PC-3 (cell line): ENCODE results near the gene KRT7. TPM values are rescaled to one million over a fixed set of nuclear protein-coding genes. Genes with fewer than 3 reads are reported as not detected.

Experiments
- ATAC-seq: fragments of 200-7000 bp; cut with Tn5 transposase; 2 replicates; pipeline ENCODE4 v1.9.1; 2020; ENCODE audit warnings: mild to moderate bottlenecking, moderate library complexity
- BruUV-seq: library from RNA; stranded (reverse); fragments of 400-500 nt; replicated peaks from 2 replicates; lab custom pipeline; 2021; lab: Mats Ljungman, UMichigan
- CTCF ChIA-PET: fragments of 300-600 bp; sonication (Branson Sonifier 250); formaldehyde crosslinking; loops from one replicate; lab custom pipeline; 2022; ENCODE audit warnings: antibody characterized with exemption; lab: Charles Lee
- POLR2A ChIA-PET: fragments of 300-600 bp; sonication (Branson Sonifier 250); formaldehyde crosslinking; loops from one replicate; lab custom pipeline; 2022; ENCODE audit warnings: antibody characterized with exemption; ENCODE audit not compliant: unreplicated experiment; lab: Charles Lee
- DNase-seq: peaks from one replicate; pipeline ENCODE4 v3.0.0-alpha.2; 2015
- H2AFZ ChIP-seq: fragments of 300-600 bp; sonication (generic); 2 replicates; pipeline ENCODE4 v1.6.0; 2016; ENCODE audit warnings: antibody characterized with exemption, low read length
- H3F3A ChIP-seq: fragments of 300-600 bp; sonication (generic); one replicate; pipeline ENCODE4 v1.6.0; 2017; ENCODE audit warnings: antibody characterized with exemption, low read length, control low read depth, mild to moderate bottlenecking; ENCODE audit not compliant: unreplicated experiment
- H3K27ac ChIP-seq: fragments of 300-600 bp; sonication (generic); 2 replicates; pipeline ENCODE4 v1.5.1; 2016; ENCODE audit warnings: mild to moderate bottlenecking, low read length
- H3K27me3 ChIP-seq: fragments of 300-600 bp; sonication (generic); 2 replicates; pipeline ENCODE4 v1.6.1; 2016; ENCODE audit warnings: low read length, mixed read lengths
- H3K36me3 ChIP-seq: fragments of 300-600 bp; sonication (generic); 2 replicates; pipeline ENCODE4 v1.6.1; 2016; ENCODE audit warnings: low read depth, mixed run types, low read length, mixed read lengths
- H3K4me1 ChIP-seq: fragments of 300-600 bp; sonication (generic); 2 replicates; pipeline ENCODE4 v1.5.1; 2016; ENCODE audit warnings: low read length; ENCODE audit not compliant: insufficient read depth
- H3K4me2 ChIP-seq: fragments of 300-600 bp; sonication (generic); 2 replicates; pipeline ENCODE4 v1.6.0; 2016; ENCODE audit warnings: low read length
- H3K4me3 ChIP-seq: fragments of 300-600 bp; sonication (generic); 2 replicates; pipeline ENCODE4 v1.5.1; 2016; ENCODE audit warnings: mild to moderate bottlenecking, low read length, mixed read lengths
- H3K79me2 ChIP-seq: fragments of 300-600 bp; sonication (generic); 2 replicates; pipeline ENCODE4 v1.6.1; 2017; ENCODE audit warnings: low read length, mixed read lengths
- H3K9ac ChIP-seq: fragments of 300-600 bp; sonication (generic); 2 replicates; pipeline ENCODE4 v1.6.0; 2016; ENCODE audit warnings: mild to moderate bottlenecking, low read length
- H3K9me2 ChIP-seq: fragments of 300-600 bp; sonication (generic); replicated peaks from 2 replicates; pipeline ENCODE4 v1.6.1; 2016; ENCODE audit warnings: mixed run types, low read length, mixed read lengths
- H3K9me3 ChIP-seq: fragments of 300-600 bp; sonication (generic); 2 replicates; pipeline ENCODE4 v1.6.1; 2016; ENCODE audit warnings: low read length, mixed read lengths
- H4K20me1 ChIP-seq: fragments of 300-600 bp; sonication (generic); 2 replicates; pipeline ENCODE4 v1.6.1; 2016; ENCODE audit warnings: low read length, mixed read lengths
- EZH2 ChIP-seq: fragments of 300-600 bp; sonication (generic); IDR thresholded peaks from one replicate; pipeline ENCODE4 v1.6.1; 2017; ENCODE audit warnings: antibody characterized with exemption, mild to moderate bottlenecking, low read length; ENCODE audit not compliant: unreplicated experiment
- EZH2phosphoT487 ChIP-seq: fragments of 300-600 bp; sonication (generic); IDR thresholded peaks from 2 replicates; pipeline ENCODE4 v1.6.1; 2018; ENCODE audit warnings: mild to moderate bottlenecking, antibody characterized with exemption, low read length, borderline replicate concordance
- intact Hi-C: fragments of 100-400 bp; cut with micrococcal nuclease; formaldehyde crosslinking; loops from 2 replicates; pipeline ENCODE4 v1.9.0; 2023
- total RNA-seq: library from RNA; depleted of rRNA; stranded (reverse); fragments of >200 nt; gene quantifications from 2 replicates; pipeline ENCODE4 v1.2.3, GENCODE V29; 2014
- TF ChIP-seq, protein P1 (sequence below): fragments of 300-600 bp; sonication (generic); conservative IDR thresholded peaks from 2 replicates; pipeline ENCODE4 v1.5.1; 2017; ENCODE audit warnings: antibody characterized with exemption, low read depth, mild to moderate bottlenecking, low read length

The KRT7 gene
- total RNA-seq, 1 experiment from 2014 or later: 2,144 TPM

DNA sequence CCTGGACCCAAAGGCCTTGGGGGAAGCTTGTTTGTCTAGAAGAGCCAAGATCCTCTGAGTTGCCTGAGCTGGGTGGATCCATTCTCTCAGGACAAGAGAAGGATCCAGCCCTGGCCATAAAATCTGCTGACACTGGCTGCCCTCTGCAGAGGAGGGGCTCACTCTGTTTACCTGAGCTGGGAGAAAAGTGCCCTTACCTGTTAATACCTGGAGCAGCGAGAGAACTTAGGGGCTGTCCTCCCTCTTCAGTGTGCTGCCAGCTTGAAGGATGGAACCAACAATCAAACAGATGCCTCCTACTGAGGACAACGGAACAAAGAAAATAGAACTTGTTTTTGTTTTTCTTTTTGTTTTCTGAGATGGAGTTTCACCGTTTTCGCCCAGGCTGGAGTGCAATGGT lies 7.3 kb upstream of the KRT7 start:
- Histone ChIP-seq H3K36me3 (no peaks in the 10 kb centered on the region), H3F3A (peaks cover 4% of the 10 kb centered on the region), H3K9ac (no peak overlapping the region), H3K27me3 (no peaks in the 10 kb centered on the region), H3K9me2 (no peaks in the 10 kb centered on the region), H4K20me1 (no peaks in the 10 kb centered on the region), H3K27ac (no peak overlapping the region), H3K79me2 (0 out of 2 replicates have a peak, but pooled peaks cover 3% of the 10 kb centered on the region), H2AFZ (no peak overlapping the region), H3K4me2 (no peak overlapping the region), H3K9me3 (no peaks in the 10 kb centered on the region), H3K4me1 (peaks cover 62% of the 10 kb centered on the region), H3K4me3 (no peak overlapping the region)
- CTCF ChIA-PET: no interaction called here
- no peak for ATAC-seq
- no TSS peak for BruUV-seq
- POLR2A ChIA-PET: no interaction called here
- TF ChIP-seq, protein P1, sequence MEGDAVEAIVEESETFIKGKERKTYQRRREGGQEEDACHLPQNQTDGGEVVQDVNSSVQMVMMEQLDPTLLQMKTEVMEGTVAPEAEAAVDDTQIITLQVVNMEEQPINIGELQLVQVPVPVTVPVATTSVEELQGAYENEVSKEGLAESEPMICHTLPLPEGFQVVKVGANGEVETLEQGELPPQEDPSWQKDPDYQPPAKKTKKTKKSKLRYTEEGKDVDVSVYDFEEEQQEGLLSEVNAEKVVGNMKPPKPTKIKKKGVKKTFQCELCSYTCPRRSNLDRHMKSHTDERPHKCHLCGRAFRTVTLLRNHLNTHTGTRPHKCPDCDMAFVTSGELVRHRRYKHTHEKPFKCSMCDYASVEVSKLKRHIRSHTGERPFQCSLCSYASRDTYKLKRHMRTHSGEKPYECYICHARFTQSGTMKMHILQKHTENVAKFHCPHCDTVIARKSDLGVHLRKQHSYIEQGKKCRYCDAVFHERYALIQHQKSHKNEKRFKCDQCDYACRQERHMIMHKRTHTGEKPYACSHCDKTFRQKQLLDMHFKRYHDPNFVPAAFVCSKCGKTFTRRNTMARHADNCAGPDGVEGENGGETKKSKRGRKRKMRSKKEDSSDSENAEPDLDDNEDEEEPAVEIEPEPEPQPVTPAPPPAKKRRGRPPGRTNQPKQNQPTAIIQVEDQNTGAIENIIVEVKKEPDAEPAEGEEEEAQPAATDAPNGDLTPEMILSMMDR: no peak
- no peak for TF ChIP-seq EZH2phosphoT487
- no peak for TF ChIP-seq EZH2
- intact Hi-C loops: no loop called here
- DNase-seq: no peak

- no peaks in the 10 kb centered on the region for H3K9me3 ChIP-seq
- peaks cover 9% of the 10 kb centered on the region; the same call in 1 of the 2 replicates for H3K79me2 ChIP-seq
- no peak overlapping the region for H3K27ac ChIP-seq
- ChIA-PET POLR2A (interaction anchor here (0.7 kb wide), 1 partner anchor 34 kb away, joined by 6 read pairs; no protein-coding TSS in a partner anchor), CTCF (no interaction called here)
- H3K27me3 ChIP-seq: no peaks in the 10 kb centered on the region
- H3K4me1 ChIP-seq: peaks cover 62% of the 10 kb centered on the region
- H3K4me2 ChIP-seq: no peak overlapping the region
- DNase-seq (no peak), ATAC-seq (no peak)
- TF ChIP-seq EZH2: no peak
- no peak for TF ChIP-seq EZH2phosphoT487
- TF ChIP-seq, protein P1: no peak
- H4K20me1 ChIP-seq: no peaks in the 10 kb centered on the region
- H2AFZ ChIP-seq: no peak overlapping the region
- no TSS peak for BruUV-seq
- H3K4me3 ChIP-seq: no peak overlapping the region
- peaks cover 4% of the 10 kb centered on the region for H3F3A ChIP-seq
- H3K9me2 ChIP-seq: no peaks in the 10 kb centered on the region
- intact Hi-C loops: no loop called here
- H3K36me3 ChIP-seq: no peaks in the 10 kb centered on the region
- no peak overlapping the region for H3K9ac ChIP-seq
Measured at GRCh38 chr12:52226446-52226845, 6.6 kb upstream of the KRT7 start.

DNA sequence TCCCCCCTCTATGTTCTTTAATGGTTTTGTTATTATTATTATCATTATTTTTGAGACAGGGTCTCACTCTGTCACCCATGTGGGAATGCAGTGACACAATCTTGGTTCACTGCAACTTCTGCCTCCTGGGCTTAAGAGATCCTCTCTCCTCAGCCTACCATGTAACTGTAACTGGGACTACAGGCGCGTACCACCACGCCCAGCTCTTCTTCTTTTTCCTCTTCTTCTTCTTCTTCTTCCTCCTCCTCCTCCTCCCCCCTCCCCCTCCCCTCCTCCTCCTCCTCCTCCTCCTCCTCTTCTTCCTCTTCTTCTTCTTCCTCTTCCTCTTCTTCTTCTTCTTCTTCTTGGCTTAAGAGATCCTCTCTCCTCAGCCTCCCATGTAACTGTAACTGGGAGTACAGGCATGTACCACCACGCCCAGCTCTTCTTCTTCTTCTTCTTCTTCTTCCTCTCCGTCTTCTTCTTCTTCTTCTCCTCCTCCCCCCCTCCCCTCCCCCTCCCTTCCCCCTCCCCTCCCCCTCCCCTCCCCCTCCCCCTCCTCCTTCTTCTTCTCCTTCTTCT lies 5.4 kb upstream of the KRT7 start:
- no peak overlapping the region for H3K9ac ChIP-seq
- no TSS peak for BruUV-seq
- ChIA-PET POLR2A (interaction anchor here (0.6 kb wide), 1 partner anchor 38 kb away, joined by 3 read pairs; no protein-coding TSS in a partner anchor), CTCF (no interaction called here)
- H3K27ac ChIP-seq: no peak overlapping the region
- DNase-seq: no peak
- no peaks in the 10 kb centered on the region for H3K27me3 ChIP-seq
- no peaks in the 10 kb centered on the region for H3K36me3 ChIP-seq
- no peak for ATAC-seq
- H3K4me1 ChIP-seq: peaks cover 63% of the 10 kb centered on the region
- no peaks in the 10 kb centered on the region for H3K9me2 ChIP-seq
- intact Hi-C loops: no loop called here
- no peak overlapping the region for H3K4me2 ChIP-seq
- no peaks in the 10 kb centered on the region for H4K20me1 ChIP-seq
- H3K79me2 ChIP-seq: peaks cover 22% of the 10 kb centered on the region
- H3F3A ChIP-seq: peaks cover 4% of the 10 kb centered on the region
- no peak overlapping the region for H2AFZ ChIP-seq
- H3K4me3 ChIP-seq: no peak overlapping the region
- H3K9me3 ChIP-seq: no peaks in the 10 kb centered on the region
- TF ChIP-seq, protein P1: no peak
- TF ChIP-seq EZH2: no peak
- no peak for TF ChIP-seq EZH2phosphoT487
